Inflammatory macrophage (primary cell): ENCODE results near the gene TLL2.

Source experiments
- DNase-seq, 2 donors: peaks; one replicate each; pipeline ENCODE4 v3.0.0-alpha.2; 2020 to 2022

Gene TLL2

GRCh38 chr10:96389785-96390184 lies 123.9 kb downstream of the TLL2 start:
- DNase-seq = no peak

- DNase-seq = no peak
Measured at GRCh38 chr10:96387601-96388000, 126.1 kb downstream of the TLL2 start.

GRCh38 chr10:96387161-96387560 lies 126.6 kb downstream of the TLL2 start:
- DNase-seq = no peak

- DNase-seq = no peak
Measured at GRCh38 chr10:96384506-96384905, 129.2 kb downstream of the TLL2 start.

- peak; percentile 89 to 90 for DNase-seq
Measured at GRCh38 chr10:96380821-96381220, 132.9 kb downstream of the TLL2 start.

GRCh38 chr10:96379758-96380157 lies 134.0 kb downstream of the TLL2 start:
- DNase-seq = no peak

- no peak for DNase-seq
Measured at GRCh38 chr10:96378741-96379140, 135.0 kb downstream of the TLL2 start.

GRCh38 chr10:96377816-96378294 lies 135.9 kb downstream of the TLL2 start:
- DNase-seq = no peak

GRCh38 chr10:96376483-96376882 lies 137.2 kb downstream of the TLL2 start:
- no peak for DNase-seq

GRCh38 chr10:96374985-96375830 lies 138.5 kb downstream of the TLL2 start:
- DNase-seq = peak; percentile 92

GRCh38 chr10:96374639-96374984 lies 139.1 kb downstream of the TLL2 start:
- no peak for DNase-seq

GRCh38 chr10:96374004-96374403 lies 139.7 kb downstream of the TLL2 start:
- no peak for DNase-seq

GRCh38 chr10:96371356-96371755 lies 142.4 kb downstream of the TLL2 start:
- DNase-seq = no peak

- peak; percentile 60 to 63 for DNase-seq
Measured at GRCh38 chr10:96370584-96371157, 143.1 kb downstream of the TLL2 start.

- DNase-seq = no peak
Measured at GRCh38 chr10:96369890-96370583, 143.7 kb downstream of the TLL2 start.

GRCh38 chr10:96368971-96369370 lies 144.8 kb downstream of the TLL2 start:
- no peak for DNase-seq

GRCh38 chr10:96367470-96367869 lies 146.3 kb downstream of the TLL2 start:
- DNase-seq = no peak

- no peak for DNase-seq
Measured at GRCh38 chr10:96366508-96366907, 147.2 kb downstream of the TLL2 start.

GRCh38 chr10:96365571-96365970 lies 148.2 kb downstream of the TLL2 start:
- no peak for DNase-seq

GRCh38 chr10:96360766-96361165 lies 153.0 kb downstream of the TLL2 start:
- no peak for DNase-seq

GRCh38 chr10:96360331-96360730 lies 153.4 kb downstream of the TLL2 start:
- DNase-seq = no peak

- DNase-seq = no peak
Measured at GRCh38 chr10:96359616-96360015, 154.1 kb downstream of the TLL2 start.

GRCh38 chr10:96358851-96359540 lies 154.7 kb downstream of the TLL2 start, which contains the start of gene OPALIN:
Gene OPALIN, minus strand, starts transcription at chr10:96359002. Its CDS starts 106 bp downstream, at chr10:96358896.
- no peak for DNase-seq
